Astrocyte (in vitro differentiated cells and primary cell): ENCODE data around the gene HEATR5A. TPM values are rescaled to one million over a fixed set of nuclear protein-coding genes. Genes with fewer than 3 reads are reported as not detected.

Experiments
- DNase-seq: peaks from one replicate; pipeline ENCODE4 v3.0.0-alpha.2; 2010; ENCODE audit warnings: low read depth
- FAIRE-seq: peaks from 2 replicates; lab custom pipeline; 2011; peaks lifted over from hg19 to GRCh38; lab: Jason Lieb, UNC
- H2AFZ ChIP-seq: 2 replicates; pipeline ENCODE4 v1.6.0; 2012; ENCODE audit warnings: low read depth, low read length, inconsistent platforms
- H3K27ac ChIP-seq: 2 replicates; pipeline ENCODE4 v1.5.1; 2011; ENCODE audit warnings: low read depth, low read length, inconsistent platforms
- H3K27me3 ChIP-seq: 2 replicates; pipeline ENCODE4 v1.6.0; 2011; ENCODE audit warnings: low read length, inconsistent platforms; ENCODE audit not compliant: insufficient read depth
- H3K36me3 ChIP-seq: 2 replicates; pipeline ENCODE4 v1.5.1; 2011; ENCODE audit warnings: low read length, inconsistent platforms; ENCODE audit not compliant: insufficient read depth
- H3K4me1 ChIP-seq: 2 replicates; pipeline ENCODE4 v1.5.1; 2011; ENCODE audit warnings: low read length, inconsistent platforms; ENCODE audit not compliant: insufficient read depth
- H3K4me2 ChIP-seq: 2 replicates; pipeline ENCODE4 v1.6.0; 2012; ENCODE audit warnings: low read length, inconsistent platforms
- H3K4me3 ChIP-seq: 2 replicates; pipeline ENCODE4 v1.5.1; 2011; ENCODE audit warnings: low read depth, mild to moderate bottlenecking, low read length, inconsistent platforms; ENCODE audit not compliant: insufficient read depth
- H3K79me2 ChIP-seq: 2 replicates; pipeline ENCODE4 v1.6.0; 2012; ENCODE audit warnings: mild to moderate bottlenecking, low read length, inconsistent platforms; ENCODE audit not compliant: insufficient read depth
- H3K9ac ChIP-seq: 2 replicates; pipeline ENCODE4 v1.6.0; 2012; ENCODE audit warnings: mild to moderate bottlenecking, low read length, inconsistent platforms
- H3K9me3 ChIP-seq: 2 replicates; pipeline ENCODE4 v1.5.1; 2012; ENCODE audit warnings: low read depth, mild to moderate bottlenecking, low read length, inconsistent platforms; ENCODE audit not compliant: insufficient read depth
- H4K20me1 ChIP-seq: 2 replicates; pipeline ENCODE4 v1.6.0; 2012; ENCODE audit warnings: low read length, inconsistent platforms; ENCODE audit not compliant: insufficient read depth
- H3K27ac Mint-ChIP-seq: one replicate; pipeline ENCODE4 v1.8.0; 2021; ENCODE audit warnings: mild to moderate bottlenecking, mixed read lengths; ENCODE audit not compliant: unreplicated experiment
- H3K27me3 Mint-ChIP-seq: one replicate; pipeline ENCODE4 v1.8.0; 2021; ENCODE audit warnings: low read depth, mixed read lengths; ENCODE audit not compliant: unreplicated experiment
- H3K36me3 Mint-ChIP-seq: one replicate; pipeline ENCODE4 v1.8.0; 2021; ENCODE audit warnings: low read depth, mixed read lengths; ENCODE audit not compliant: unreplicated experiment
- H3K4me1 Mint-ChIP-seq: one replicate; pipeline ENCODE4 v1.8.0; 2021; ENCODE audit warnings: low read depth, mixed read lengths; ENCODE audit not compliant: unreplicated experiment
- H3K4me3 Mint-ChIP-seq: one replicate; pipeline ENCODE4 v1.8.0; 2021; ENCODE audit warnings: mild to moderate bottlenecking, moderate library complexity, mixed read lengths; ENCODE audit not compliant: unreplicated experiment
- H3K9me3 Mint-ChIP-seq: one replicate; pipeline ENCODE4 v1.8.0; 2021; ENCODE audit warnings: mild to moderate bottlenecking, mixed read lengths; ENCODE audit not compliant: unreplicated experiment
- CTCF ChIP-seq: IDR thresholded peaks from 2 replicates; pipeline ENCODE4 v1.5.1; 2011; ENCODE audit warnings: low read depth, mild to moderate bottlenecking, inconsistent platforms, low read length, moderate library complexity; ENCODE audit not compliant: insufficient read depth
- EZH2 ChIP-seq: IDR thresholded peaks from 2 replicates; pipeline ENCODE4 v1.6.1; 2012; ENCODE audit warnings: mild to moderate bottlenecking, low read length, inconsistent platforms; ENCODE audit not compliant: insufficient read depth
- total RNA-seq: library from RNA; stranded (reverse); gene quantifications from 2 replicates; pipeline ENCODE4 v1.2.1, GENCODE V29; 2021

Gene HEATR5A
- total RNA-seq, 1 donor from 2014 or later, result 50.7 TPM

DNA sequence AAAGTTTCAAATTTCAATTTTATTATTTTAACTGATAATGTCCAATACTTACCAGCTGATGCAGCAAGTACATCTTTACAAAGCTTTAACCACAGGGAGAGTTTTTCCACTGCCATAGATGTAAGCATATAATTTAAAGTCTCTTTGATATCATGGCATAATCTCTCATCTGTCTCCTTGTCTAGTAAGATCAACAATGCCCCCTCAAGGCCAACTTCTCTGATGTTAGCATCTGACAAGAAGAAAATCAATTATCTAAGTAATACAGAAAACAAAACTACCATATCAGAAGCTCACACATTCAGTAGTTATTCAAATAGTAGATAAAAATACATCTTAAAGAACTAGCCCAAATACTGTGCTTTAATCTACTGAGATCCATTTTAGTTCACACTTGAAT lies 94.2 kb downstream of the HEATR5A start:
- H2AFZ ChIP-seq, result no peak overlapping the region
- no peaks in the 10 kb centered on the region for H3K4me1 ChIP-seq
- no peaks in the 10 kb centered on the region for H3K27me3 ChIP-seq
- peaks cover 6% of the 10 kb centered on the region for H3K36me3 ChIP-seq
- Mint-ChIP-seq H3K4me3 (no peak overlapping the region), H3K27me3 (no peaks in the 10 kb centered on the region), H3K4me1 (peaks cover 2% of the 10 kb centered on the region), H3K36me3 (peaks cover 25% of the 10 kb centered on the region), H3K9me3 (peaks cover 6% of the 10 kb centered on the region), H3K27ac (no peak overlapping the region)
- no peak overlapping the region for H3K4me2 ChIP-seq
- FAIRE-seq, result no peak
- H3K4me3 ChIP-seq, result no peak overlapping the region
- no peak overlapping the region for H3K9ac ChIP-seq
- peak; percentile 4 for DNase-seq
- TF ChIP-seq CTCF, result no peak
- TF ChIP-seq EZH2, result no peak
- no peaks in the 10 kb centered on the region for H4K20me1 ChIP-seq
- no peaks in the 10 kb centered on the region for H3K79me2 ChIP-seq
- H3K27ac ChIP-seq, result no peak overlapping the region
- peaks cover 4% of the 10 kb centered on the region for H3K9me3 ChIP-seq

GRCh38 chr14:31323419-31323818 lies 96.9 kb downstream of the HEATR5A start:
- H3K4me1 Mint-ChIP-seq, result peaks cover 2% of the 10 kb centered on the region
- Histone ChIP-seq H3K36me3 (peaks cover 6% of the 10 kb centered on the region), H3K27ac (no peak overlapping the region), H2AFZ (no peak overlapping the region), H3K4me2 (no peak overlapping the region), H3K79me2 (no peaks in the 10 kb centered on the region), H3K4me1 (no peaks in the 10 kb centered on the region), H4K20me1 (no peaks in the 10 kb centered on the region), H3K9me3 (no peaks in the 10 kb centered on the region), H3K27me3 (no peaks in the 10 kb centered on the region), H3K9ac (no peak overlapping the region), H3K4me3 (no peak overlapping the region)
- TF ChIP-seq CTCF (no peak), EZH2 (no peak)
- H3K27me3 Mint-ChIP-seq, result no peaks in the 10 kb centered on the region
- no peak overlapping the region for H3K4me3 Mint-ChIP-seq
- DNase-seq (no peak), FAIRE-seq (no peak)
- H3K9me3 Mint-ChIP-seq, result no peaks in the 10 kb centered on the region
- peaks cover 11% of the 10 kb centered on the region for H3K36me3 Mint-ChIP-seq
- no peak overlapping the region for H3K27ac Mint-ChIP-seq

DNA sequence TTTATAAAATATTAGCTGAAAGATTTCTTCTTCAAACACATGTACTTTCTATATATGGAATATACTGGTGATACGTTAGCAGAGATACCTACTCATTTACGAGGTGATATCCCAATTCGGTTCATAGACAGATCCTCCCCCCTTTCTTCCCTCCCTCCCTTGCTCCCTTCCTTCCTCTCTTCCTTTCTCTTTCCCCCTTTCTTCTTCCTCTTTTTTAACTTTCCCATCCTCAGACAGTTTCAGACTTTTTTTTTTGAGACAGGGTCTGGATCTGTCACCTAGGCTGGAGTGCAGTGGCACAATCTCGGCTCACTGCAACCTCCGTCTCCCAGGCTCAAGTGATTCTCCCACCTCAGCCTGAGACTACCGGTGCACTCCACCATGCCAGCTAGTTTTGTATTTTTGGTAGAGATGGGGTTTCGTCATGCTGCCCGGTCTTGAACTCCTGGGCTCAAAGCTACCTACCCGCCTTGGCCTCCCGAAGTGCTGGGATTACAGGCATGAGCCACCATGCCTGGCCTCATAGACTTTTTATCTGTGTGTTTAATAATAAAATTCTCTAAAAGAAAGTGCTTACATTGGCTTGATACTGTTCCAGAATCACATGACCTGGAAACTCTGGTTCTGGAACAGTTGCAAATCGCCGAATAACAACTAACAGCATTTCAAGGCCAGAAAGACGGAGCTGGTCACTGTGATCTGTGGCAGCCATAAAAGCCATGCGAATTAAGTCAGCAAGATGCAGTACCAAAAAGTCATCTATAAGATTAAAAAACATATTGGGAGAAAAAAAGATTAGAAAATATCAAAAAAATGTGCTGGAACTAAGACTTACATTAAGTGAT lies 99.2 kb downstream of the HEATR5A start:
- peaks cover 2% of the 10 kb centered on the region for H3K4me1 Mint-ChIP-seq
- TF ChIP-seq CTCF (no peak), EZH2 (no peak)
- Histone ChIP-seq H3K9me3 (no peaks in the 10 kb centered on the region), H4K20me1 (no peaks in the 10 kb centered on the region), H3K27me3 (no peaks in the 10 kb centered on the region), H3K4me1 (no peaks in the 10 kb centered on the region), H3K27ac (no peak overlapping the region), H3K9ac (no peak overlapping the region), H3K4me3 (no peak overlapping the region), H3K79me2 (no peaks in the 10 kb centered on the region), H3K4me2 (no peak overlapping the region), H2AFZ (no peak overlapping the region), H3K36me3 (peaks cover 11% of the 10 kb centered on the region)
- H3K27ac Mint-ChIP-seq, result no peak overlapping the region
- FAIRE-seq (no peak), DNase-seq (no peak)
- no peak overlapping the region for H3K4me3 Mint-ChIP-seq
- no peaks in the 10 kb centered on the region for H3K9me3 Mint-ChIP-seq
- no peaks in the 10 kb centered on the region for H3K27me3 Mint-ChIP-seq
- H3K36me3 Mint-ChIP-seq, result peaks cover 11% of the 10 kb centered on the region
